ENCODE data around the gene MYRIP. TPM values are rescaled to one million over a fixed set of nuclear protein-coding genes. Genes with fewer than 3 reads are reported as not detected.

The MYRIP gene
- total and polyA plus RNA-seq, 10 of the 15 experiments (the other 5 are each of a cell fraction or from before 2014, with no cell fraction given): 0.03 to 0.08 (median 0.04) TPM; not detected in 6

- Histone ChIP-seq H3K79me2 (ENCODE audit: control insufficient read depth, insufficient read depth, low read length) (no peaks in the 10 kb centered on the region), H3K9me3 (replicated peaks; ENCODE audit: control insufficient read depth, insufficient read depth, low read length) (no peaks in the 10 kb centered on the region), H3K4me1 (ENCODE audit: control insufficient read depth, insufficient read depth, low read length) (peaks cover 18% of the 10 kb centered on the region), H3K27ac (ENCODE audit: control insufficient read depth, insufficient read depth) (no peak overlapping the region), H3K36me3 (ENCODE audit: control insufficient read depth in 2 of 2, insufficient read depth in 2 of 2, low read length in 1 of 2) (no peaks in the 10 kb centered on the region), H3K4me3 (no peak overlapping the region), H2AFZ (ENCODE audit: control insufficient read depth, low read depth, low read length) (no peak overlapping the region), H3K4me2 (ENCODE audit: control insufficient read depth, insufficient read depth) (no peak overlapping the region), H4K20me1 (ENCODE audit: control insufficient read depth, insufficient read depth) (no peaks in the 10 kb centered on the region), H3K9ac (ENCODE audit: control insufficient read depth, insufficient read depth, low read length) (no peak overlapping the region), H3K27me3 (replicated peaks in 1 of 2; ENCODE audit: control insufficient read depth in 2 of 2, insufficient read depth in 2 of 2, low read length in 1 of 2) (no peaks in the 10 kb centered on the region; a peak in 2 of 4 replicates)
- WGBS (ENCODE audit: insufficient coverage, insufficient replicate concordance, low lambda C conversion rate, missing lambda C conversion rate): 0% methylated on average over 1 of the region's 1 CpG
- intact Hi-C loops (cut with micrococcal nuclease; ENCODE audit: unreplicated experiment): loop anchor here (10.0 kb wide), 1 partner anchor 728 kb away; no protein-coding TSS in a partner anchor
- CTCF ChIA-PET: interaction anchor here (0.8 to 1.7 kb wide), 3 partner anchors 9 to 145 kb away, joined by 4 to 7 read pairs (median 5); no protein-coding TSS in a partner anchor
- in situ Hi-C loops (cut with MboI): loop anchor here (10.0 kb wide), 1 partner anchor 358 kb away; no protein-coding TSS in a partner anchor
- FAIRE-seq: no peak
- TF ChIP-seq ATF3 (IDR thresholded peaks at IDR 0.05; ENCODE audit: borderline replicate concordance, extremely low read depth, low read depth, low read length) (no peak), YY1 (IDR thresholded peaks at IDR 0.05; ENCODE audit: low read depth, low read length) (no peak), KDM1A (IDR thresholded peaks at IDR 0.05; ENCODE audit: borderline replicate concordance) (no peak), FOXM1 (IDR thresholded peaks at IDR 0.05; ENCODE audit: low read depth, low read length) (no peak), CHD2 (IDR thresholded peaks at IDR 0.05; ENCODE audit: borderline replicate concordance, low read depth, low read length) (no peak), HDAC6 (IDR thresholded peaks at IDR 0.05; ENCODE audit: unreplicated experiment) (no peak), SREBF2 (IDR thresholded peaks at IDR 0.05; ENCODE audit: low read length) (no peak)
- SMC1A ChIA-PET (ENCODE audit: uncharacterized antibody, unreplicated experiment): interaction anchor here (1.2 kb wide), 1 partner anchor 19 kb away, joined by 6 read pairs; no protein-coding TSS in a partner anchor
- no TSS peak for BruUV-seq (replicated peaks)
- RAD21 ChIA-PET (ENCODE audit: unreplicated experiment): no interaction called here
- no peak for DNase-seq (ENCODE audit: low read depth, low spot score)
- ATAC-seq: no peak
- POLR2A ChIA-PET: no interaction called here
These were observed 363.2 kb downstream of the MYRIP start for GRCh38 chr3:40172560-40172959.

Data from GM12878 (cell line).